ENCODE results near the gene TRIM16.
"Not testable (repeated sequence)": the region's sequence is repeated elsewhere in the genome, so short reads cannot be mapped to it uniquely, and the experiment has no call there.

Gene TRIM16

DNA sequence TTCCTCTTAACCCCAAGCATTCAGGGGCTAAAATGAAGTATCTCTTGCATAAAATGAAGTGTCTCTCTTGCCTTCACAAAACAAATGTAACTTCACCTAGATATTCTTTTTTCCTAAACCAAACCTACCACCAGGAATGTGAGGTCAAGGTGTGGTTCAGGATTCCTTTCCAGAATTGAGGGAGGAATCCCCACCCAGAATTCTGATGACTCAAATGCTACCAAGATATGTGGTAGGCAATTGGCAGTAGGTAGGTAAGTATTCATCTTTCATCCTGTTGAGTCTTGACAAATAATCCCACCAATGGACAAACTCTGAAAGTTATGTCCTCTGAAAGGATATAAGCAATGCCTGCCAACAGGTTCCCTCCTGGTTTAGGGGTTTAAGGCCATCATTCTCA, 26.2 kb downstream of the TRIM16 start:
- DNase-seq: no peak

DNA sequence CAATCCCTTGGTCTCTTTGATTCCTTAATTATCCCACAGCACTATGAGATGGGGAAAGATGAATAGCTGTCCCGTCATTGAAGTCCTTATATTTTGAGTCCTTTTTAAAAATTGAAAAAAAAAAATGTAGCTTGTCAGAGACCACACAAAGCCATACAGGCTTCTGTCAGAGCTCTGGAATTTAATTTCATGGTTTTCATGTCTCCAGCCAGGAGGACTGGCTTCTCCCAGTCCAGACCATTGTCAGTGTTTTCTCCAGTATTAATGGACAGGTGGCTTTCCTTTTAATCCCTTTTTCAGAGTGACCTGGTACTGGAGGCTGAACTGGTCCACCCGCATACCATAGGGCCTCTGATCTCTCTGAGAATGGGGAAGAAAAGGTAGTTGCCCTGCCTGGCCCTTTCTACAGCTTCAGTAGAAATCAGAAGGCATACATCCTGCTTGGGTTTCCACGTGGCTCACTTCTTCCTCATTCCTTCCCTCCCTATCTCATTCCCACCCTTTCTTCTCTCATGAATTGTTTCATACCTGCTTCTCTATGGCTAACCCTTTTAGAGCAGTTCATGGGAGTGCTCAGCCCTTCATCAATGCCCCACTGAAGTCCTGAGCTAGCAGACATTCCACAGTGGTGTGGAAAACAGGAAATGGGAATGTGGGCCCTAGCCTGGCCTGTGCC, 29.1 kb downstream of the TRIM16 start:
- DNase-seq: no peak

DNA sequence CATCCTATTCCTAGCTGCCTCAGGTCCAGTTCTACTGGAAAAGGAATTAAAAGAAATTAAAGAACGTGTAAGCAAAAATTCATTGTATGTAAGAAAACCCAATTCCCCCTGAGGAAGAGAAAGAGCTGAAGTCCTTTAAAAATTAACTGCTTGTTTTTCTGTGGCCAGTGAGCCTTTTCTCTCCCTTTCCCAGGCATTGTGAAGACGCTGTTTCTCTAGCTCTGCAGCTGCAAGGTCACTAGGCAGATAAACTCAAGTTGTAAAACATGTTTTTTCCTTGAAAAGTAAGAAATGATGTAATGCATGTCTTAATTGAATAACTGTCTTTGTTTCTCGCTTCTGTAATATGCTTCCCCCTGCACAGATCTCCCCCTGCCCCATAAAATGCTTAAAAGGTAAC, 29.7 kb downstream of the TRIM16 start:
- DNase-seq: not testable (repeated sequence)

DNA sequence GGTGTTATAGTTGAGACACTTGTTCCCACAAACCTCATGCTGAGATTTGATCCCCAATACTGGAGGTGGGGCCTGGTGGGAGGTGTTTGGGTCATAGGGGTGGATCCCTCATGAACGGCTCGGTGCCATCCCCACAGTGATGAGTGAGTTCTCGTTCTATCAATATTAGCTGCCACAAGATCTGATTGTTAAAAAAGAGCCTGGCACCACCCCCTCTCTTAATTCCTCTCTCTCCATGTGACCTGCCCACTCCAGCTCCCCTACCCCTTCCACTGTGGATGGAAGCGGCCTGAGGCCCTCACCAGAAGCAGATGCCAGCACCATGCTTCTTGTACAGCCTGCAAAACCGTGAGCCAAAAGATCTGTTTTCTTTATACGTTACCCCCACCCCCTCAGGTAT, 31.2 kb downstream of the TRIM16 start:
- no peak for DNase-seq

DNA sequence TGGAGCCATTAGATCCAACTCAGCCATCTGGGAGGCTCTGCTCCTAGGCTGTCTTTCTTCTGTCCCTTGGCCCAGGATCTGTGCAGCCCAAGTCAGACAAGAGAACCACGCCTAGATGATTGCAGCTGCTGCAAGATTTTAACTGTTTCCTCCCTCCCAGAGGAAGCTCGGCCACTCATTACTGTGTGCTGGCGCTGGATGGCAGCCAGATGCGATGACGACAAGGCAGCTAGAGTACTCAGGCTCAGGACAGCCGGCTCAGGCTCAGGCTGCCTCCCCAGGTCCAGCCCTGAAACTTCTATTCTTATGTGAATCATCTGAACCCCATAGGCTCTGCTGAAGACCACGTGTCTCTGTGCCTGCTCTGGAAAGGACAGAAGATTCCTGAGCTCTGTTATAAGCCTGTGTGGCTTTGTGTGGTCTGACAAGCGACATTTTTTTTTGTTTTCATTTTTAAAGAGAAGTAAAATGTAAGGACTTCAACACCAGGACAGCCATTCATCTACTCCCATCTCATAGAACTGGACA, 32.5 kb downstream of the TRIM16 start:
- peak; percentile 70 for DNase-seq

DNA sequence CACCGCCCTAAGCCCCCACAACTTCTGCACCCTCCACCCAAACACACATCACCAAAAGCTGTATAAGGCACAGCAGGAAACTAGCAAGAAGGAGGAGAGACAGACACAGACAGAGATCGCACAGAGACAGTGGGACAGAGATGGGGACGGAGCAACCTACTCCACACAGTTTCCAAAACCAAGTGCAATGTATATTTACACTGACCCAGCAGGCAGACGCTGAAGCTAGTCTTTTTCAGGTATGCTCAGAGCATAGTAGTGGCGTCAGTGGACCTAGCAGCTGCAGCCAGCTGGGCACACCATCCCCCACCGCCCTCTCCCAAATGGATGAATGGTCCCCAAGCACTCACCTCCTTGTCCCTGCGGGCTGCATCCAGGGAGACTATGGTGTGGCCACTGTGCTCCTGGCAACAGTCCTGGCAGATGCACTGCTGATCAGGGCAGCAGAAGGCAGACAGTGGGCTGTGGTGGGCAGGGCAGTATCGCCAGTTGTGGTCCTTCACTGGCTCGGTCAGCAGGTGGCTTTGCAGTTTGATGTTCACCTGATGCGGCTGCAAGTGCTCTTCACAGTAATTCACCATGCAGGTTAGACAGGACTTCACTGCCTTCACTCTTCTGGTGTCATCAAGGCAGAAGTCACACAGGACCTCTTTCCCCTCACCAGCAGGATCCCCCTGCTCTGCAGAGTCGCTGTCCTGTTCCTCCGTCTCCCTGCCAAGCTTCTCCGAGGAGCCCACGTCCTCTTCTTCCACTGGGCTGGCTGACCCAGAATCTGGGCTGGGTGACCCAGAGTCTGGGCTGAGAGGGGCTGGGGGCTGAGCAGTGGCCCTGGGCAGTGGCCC, 33.1 kb downstream of the TRIM16 start:
- DNase-seq: no peak

DNA sequence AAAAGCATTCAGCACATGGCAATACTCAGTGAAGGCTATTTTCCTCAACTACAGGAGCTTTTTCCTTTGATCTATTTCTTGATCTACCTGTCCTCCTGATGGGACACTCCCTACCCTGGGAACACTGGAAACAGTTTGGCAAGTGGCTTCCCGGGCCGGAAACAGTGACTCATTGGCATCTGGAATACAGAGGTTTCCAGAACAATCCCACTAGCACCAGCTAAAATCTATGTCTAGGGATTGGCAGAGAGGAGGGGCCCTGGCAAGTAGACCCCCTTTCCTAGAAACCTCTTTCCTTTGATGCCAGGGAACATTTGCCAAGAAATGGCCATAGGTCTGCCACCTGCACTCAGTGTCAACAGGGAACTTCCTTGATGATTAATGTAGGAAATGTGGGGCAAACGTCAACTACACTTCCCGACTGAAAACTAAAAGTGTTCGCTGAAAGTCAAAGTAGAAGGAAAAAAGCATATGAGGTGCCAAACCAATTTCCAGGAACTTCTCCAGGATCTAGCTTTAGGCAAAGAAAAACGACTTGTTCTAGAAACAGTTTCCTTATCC, 34.2 kb downstream of the TRIM16 start:
- no peak for DNase-seq

DNA sequence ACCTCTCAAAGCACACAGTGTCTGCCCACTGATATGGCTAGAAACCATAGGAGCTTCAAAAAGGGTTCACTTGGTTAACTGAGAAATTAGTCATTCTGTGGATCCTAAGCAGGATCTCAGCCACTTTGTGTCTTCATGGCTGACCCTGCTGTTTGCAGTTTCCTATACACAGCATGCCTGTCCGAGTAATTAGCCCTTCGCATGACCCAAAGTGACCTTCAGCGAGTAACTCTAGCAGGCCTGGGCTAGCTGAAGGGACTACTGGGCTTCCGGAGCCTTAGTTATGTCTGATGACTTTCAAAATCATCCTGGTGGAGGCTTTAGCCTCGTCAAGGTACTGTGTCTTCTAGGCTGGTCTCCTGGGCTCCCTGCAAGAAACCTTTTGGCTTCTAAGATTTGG, 35.7 kb downstream of the TRIM16 start:
- no peak for DNase-seq

DNA sequence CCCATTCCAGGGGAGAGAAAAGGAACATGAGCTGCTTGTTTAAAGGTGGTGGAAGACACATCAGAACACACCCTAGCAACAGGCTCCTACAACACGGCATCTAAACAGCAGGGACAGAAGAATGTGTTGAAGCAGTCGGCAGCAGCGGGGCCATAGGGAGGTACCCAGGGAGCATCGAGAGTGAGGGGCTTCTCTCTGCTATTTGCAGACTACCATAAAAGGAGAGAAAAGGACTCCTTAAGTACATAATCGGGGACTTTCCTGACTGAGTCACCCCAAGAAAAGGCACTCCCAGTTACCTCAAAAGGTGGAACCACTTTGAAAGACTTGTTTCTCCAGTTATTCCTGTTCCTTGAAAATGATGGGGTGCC, 38.2 kb downstream of the TRIM16 start:
- DNase-seq: not testable (repeated sequence)

DNA sequence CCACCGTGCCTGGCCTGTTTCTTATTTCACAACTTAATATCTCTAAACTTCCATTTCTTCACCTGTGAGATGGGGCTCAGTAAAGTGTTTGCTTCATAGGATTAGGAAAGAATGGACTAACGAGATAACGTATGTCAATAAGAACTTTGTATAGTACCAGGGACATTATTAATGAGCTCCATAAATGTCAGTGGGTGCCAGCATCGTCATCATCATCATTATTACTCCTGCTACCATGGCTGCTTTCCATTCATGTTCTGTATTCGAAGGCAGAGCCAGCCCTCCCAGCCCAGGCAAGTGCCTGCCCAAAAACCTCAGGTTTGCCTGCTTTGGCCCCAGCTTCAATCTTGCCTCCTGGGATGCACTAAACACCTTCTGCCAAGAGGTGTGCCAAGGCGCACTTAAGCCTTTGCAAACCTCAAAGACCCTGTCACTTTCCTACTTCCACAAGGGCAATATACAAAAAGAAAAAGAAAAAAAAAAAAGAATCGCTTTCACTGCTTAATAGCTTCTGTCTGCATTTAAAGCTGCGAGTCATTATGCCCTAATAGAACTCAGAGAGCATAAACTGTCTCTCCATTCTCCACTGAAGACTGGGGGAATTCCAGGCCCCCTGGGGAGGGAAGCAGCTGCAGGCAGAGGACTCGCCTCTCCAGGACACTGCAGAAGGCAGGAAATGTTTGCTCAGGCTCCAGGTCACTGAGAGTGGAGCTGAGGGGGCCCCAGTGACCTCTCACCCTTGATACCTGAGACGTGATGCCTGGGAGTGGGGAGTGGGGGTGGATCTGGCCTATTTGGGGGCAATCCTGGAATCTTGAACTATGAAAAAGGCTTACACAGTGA, 38.8 kb downstream of the TRIM16 start:
- DNase-seq: not testable (repeated sequence)

DNA sequence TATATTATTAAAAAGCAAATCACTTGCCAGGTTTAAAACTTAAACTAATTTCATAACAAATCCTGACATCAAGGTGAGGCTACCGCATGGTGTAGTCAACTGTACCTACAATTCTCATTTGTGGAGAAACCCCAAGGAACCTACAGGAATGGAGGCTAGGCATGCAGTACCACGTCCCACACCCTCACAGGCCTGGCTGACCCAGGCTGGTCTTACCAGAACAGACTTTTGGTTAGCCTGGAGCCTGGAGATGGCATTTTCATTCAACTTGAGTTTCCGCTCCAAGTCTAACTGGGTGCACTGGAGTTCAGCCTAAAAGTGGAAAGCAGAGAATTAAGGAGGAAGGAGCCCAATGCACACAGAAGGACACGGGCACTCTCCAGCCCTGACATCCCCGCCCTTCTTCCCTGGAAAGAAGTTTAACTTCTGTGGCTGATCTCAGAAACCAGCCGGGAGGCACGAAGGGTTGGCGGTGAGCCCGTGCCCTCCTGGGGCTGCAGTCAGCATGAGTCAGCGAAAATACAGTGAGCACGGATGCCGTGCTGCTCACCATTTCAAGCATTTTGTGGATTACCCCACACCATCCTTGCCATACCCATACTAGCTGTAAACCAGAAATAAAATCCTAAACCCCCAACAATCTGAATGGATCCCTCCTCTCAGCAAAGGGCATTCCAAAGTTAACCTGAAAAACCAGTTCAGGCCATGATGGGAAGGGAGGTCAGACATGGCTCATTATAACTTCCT, 41.4 kb downstream of the TRIM16 start:
- DNase-seq: not testable (repeated sequence)

DNA sequence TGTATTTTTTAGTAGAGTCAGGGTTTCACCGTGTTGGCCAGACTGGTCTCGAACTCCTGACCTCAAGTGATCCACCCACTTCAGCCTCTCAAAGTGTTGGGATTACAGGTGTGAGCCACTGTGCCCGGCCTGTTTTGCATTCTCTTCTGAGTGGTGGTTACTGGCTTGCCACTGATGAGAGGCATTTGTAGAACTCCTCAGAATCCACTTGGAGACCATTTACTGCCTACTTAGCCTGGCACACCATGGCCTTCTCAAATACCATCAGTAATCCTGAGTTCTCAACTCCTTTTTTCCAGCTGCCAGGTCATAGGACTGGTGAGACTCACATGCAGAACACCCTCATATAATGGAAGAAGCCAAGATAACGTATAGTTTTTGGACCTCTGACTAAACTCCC, 42.1 kb downstream of the TRIM16 start:
- DNase-seq: not testable (repeated sequence)

DNA sequence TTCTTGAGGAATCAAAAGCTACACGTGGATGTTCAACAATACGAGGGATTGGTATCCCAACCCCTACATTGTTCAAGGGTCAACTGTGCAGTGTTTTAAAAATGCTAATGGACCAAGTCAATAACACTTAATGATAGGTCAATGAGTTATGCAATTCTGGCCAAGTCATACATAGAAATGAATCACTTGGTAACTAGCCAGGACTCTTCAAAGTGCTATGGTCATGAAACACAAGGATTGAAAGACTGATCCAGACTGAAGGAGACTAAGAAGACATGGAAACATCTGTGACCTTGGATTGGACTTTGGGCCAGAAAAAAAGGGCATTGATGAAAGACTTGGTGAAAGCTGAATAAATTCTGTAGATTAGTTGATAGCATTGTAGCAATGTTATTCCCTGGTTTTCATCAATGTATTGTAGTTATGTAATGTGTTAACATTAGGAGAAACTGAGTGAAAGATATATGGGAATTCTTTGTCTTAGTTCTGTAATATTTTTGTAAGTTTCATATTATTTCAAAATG, 53.1 kb downstream of the TRIM16 start:
- DNase-seq: not testable (repeated sequence)

DNA sequence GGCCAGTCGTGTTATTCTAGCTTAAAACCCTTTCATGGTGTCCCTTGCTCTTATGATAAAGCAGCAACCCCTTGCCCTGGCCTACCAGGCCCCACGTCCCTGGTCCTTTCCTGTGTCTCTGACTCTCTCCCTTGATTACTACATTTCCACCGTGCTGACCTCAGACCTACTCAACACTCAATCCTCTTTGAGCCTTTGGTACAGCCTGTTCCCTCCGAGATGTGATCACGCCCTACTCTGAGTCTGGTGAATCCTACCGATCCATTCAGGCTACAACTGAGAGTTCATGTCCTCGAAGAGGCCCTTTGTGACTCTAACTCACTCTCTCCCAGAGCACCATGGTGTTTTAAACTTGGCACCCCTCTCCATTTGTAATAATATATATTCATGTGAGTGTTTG, 54.1 kb downstream of the TRIM16 start:
- DNase-seq: not testable (repeated sequence)

DNA sequence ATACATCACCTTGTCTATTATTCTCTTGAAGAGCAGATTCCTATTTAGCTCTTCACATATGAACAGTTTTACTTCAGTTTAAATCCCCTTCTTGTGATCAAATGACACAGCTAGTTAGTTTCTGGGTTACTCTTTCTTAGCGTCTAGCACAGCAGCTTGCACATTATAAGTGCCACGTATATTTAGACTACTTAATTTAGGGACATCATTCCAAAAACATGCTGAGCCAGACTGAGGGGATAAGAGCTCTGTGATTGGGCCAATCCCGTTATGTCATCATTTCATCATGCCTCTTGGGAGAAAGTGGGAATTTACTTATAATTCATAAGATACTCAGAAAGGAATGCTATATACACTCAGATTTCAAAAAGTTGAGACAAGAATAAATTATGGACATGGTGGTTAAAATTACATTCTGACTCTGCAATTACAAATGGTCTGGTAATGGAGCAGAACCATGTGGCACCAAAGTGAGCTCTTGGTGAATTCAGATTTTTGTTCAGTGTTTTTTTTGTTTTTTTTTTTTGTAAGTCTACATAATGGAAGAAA, 60.4 kb downstream of the TRIM16 start:
- not testable (repeated sequence) for DNase-seq

DNA sequence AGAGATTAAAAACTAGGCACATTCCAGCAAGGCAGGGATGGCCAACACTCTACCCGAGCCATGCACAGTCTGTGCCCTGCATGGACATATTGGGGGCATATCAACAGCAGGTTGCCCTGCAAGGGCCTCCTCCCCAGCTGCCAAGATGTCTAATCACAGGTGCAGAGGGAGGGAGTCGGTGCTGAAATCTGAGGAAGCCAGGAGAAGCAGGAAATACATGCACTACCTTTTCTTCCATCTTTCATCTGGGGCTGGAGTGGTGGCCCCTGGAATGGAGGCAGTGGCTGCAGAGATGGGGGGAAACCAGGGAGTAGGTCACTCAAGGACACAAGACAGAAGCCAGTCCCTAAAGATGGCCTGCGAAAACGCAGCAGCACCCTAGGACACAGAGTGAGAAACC, 60.9 kb downstream of the TRIM16 start:
- not testable (repeated sequence) for DNase-seq

DNA sequence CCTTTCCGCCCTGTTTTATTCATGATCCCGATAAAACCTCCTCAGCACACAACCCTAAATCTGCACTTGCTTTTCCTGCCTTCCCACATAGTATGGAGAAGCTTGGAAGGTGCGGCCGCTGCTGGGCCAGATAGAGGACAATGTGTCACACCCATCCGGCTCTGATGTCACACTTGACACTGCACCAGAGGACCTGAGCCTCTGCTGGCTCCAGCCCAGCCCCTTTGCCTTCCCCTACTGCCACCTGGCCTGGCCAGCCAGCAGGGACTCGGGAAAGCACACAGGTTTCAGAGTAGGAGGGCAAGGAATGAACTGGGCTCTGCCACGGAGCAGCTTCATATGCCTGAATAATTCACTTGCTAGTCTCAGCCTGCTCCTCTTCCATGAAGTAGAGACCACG, 62.0 kb downstream of the TRIM16 start:
- DNase-seq: not testable (repeated sequence)

DNA sequence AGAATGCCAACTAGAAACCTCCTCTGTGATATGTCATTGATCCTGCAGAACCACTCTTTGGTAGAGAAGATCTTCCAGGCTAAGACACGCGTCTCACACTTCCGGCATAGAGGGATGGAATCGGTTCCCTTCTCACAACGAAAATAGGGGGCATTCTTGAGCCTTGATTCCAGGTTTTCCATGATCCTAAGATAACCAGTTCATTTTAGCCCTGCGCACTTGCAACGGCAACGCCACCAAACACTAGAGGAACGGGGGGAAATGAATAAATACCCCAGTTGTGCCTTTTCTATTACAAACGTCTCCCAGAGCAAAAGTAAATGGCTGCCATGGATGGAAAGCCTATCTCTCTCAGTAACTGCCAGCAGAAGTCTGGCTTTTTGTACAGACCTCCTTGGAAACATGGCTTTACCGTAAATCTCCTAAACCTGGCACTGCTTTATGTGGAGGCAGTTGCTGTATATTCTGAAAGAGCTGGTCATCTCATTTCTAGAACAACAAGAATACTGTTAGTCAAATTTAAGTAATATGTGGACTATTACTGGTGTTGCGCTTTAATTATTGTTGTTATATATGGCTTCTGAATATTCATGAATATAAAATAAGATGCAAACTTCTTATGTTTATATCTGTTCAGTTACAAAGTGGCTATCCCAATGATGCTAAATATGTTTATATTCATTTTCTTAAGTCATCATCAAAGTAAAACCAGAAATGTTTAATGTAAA, 64.6 kb downstream of the TRIM16 start, which contains the start of gene FBXW10B:
FBXW10B (minus strand) TSS at position 374 of the 728 bp plus-strand sequence; CDS start at position 182, 192 bp downstream.
- DNase-seq: not testable (repeated sequence)

DNA sequence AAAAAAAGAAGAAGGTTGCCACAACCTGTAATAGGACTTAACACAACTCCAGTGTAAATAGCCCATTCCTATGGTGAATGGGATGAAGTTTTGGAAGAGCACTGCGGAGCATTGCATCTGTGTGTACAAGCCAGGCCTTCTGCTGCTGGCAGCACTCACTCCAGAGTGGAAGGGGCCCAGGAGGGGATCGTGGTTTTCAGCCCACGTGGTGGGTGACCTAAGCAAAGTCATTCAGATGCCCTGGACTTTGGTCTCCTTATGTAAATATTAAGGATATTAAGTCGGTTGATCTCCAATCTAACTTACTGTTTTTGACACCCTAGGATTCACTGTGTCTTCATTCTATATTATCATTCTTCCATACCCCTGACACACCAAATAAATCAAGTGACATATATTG, 67.3 kb downstream of the TRIM16 start:
- DNase-seq: not testable (repeated sequence)

DNA sequence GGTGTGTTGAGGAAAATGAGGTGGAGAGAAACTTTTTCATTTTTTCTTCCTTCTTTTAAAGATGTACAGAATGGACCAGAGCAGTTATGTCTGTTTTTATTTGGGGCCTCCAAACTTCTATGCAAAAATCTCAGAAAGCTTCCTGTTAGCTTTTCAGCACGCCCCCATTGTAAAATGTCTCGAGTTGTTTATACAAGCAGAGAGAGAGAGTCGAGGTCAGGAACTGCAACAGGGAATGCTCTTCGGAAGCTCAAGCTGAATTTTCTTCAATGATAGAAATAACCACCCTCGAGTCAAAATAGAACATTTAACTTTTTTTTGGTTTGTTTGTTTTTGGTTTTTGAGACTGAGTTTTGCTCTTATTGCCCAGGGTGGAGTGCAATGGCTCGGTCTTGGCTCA, 68.3 kb downstream of the TRIM16 start:
- not testable (repeated sequence) for DNase-seq

DNA sequence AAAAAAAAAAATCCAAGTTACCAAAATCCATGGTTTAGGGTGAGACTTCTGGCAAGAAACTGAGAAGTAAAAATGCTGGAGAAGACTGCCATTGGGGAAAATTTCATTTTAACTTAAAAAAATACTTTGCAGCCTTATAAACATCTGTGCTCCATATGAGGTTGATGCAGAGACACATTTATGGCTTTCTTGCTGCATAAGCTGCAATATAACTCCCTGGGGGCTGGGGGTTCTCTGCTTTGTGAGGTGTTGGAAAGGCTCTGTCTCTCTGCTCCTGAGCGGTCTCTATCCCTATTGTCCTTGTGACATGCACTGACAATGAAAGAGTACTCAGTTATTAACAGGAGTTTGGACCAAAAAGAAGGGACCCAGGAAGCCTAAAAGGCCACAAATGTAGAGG, 71.0 kb downstream of the TRIM16 start:
- DNase-seq: not testable (repeated sequence)

Measured in GF-D8 (cell line).